ENCODE measurements around the gene TUBA8.

TUBA8 gene

DNA sequence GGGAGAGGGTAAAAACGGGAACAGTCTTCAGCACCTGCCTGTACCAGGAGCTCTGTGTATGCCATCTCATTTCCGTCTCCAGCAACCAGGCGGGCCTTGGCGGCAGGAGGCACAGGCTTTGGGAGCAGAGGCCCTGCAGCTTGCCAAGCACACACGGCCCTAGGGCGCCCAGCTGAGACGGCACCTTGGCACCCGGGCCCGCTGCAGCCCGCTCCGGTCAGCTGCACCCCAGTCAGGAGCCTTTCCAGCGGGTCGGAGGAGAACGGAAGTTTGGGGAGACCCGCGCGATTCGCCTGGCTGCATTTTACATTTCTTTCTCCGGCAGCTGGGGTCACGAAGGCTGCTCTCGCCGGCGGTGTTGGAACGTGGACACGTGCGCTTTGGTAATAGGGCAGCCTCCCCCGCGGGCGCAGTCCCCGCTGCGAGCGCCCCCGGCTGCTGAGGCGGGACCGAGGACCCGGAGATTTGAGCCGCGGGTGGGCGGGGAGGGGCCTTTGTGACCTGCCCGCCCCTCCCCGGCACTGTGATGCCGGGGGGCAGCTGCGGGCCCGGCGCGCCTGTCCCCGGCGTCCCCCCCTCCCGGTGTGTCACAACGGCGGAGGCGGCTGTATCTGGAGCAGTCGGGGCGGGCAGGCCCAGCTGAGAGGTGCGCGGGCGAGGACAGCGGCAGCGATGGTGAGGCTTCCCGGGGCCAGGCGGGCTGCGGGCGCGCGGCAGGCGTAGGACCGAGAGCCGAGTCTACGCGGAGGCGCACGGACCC lies at the start of gene TUBA8:
TSS of gene TUBA8 (plus strand) at position 616 of the 760 bp plus-strand sequence. CDS start at position 673, 57 bp downstream.
- TF ChIP-seq TCF12 (IDR thresholded peaks at IDR 0.05; ENCODE audit: low read depth), result peak; percentile 77; the same call in 1 of the 2 replicates
- peak; percentile 40; the same call in 1 of the 2 replicates for TF ChIP-seq EGR1 (IDR thresholded peaks at IDR 0.05)
- TF ChIP-seq TEAD4 (IDR thresholded peaks at IDR 0.05), result peak; percentile 43
- no peak for TF ChIP-seq RAD21 (IDR thresholded peaks at IDR 0.05; ENCODE audit: low read depth)
- TF ChIP-seq FOXM1 (IDR thresholded peaks at IDR 0.05; ENCODE audit: borderline replicate concordance, low read depth), result no peak
- TF ChIP-seq, protein P1, sequence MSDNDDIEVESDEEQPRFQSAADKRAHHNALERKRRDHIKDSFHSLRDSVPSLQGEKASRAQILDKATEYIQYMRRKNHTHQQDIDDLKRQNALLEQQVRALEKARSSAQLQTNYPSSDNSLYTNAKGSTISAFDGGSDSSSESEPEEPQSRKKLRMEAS (IDR thresholded peaks at IDR 0.05), result peak; percentile 92
- TF ChIP-seq, protein P2, sequence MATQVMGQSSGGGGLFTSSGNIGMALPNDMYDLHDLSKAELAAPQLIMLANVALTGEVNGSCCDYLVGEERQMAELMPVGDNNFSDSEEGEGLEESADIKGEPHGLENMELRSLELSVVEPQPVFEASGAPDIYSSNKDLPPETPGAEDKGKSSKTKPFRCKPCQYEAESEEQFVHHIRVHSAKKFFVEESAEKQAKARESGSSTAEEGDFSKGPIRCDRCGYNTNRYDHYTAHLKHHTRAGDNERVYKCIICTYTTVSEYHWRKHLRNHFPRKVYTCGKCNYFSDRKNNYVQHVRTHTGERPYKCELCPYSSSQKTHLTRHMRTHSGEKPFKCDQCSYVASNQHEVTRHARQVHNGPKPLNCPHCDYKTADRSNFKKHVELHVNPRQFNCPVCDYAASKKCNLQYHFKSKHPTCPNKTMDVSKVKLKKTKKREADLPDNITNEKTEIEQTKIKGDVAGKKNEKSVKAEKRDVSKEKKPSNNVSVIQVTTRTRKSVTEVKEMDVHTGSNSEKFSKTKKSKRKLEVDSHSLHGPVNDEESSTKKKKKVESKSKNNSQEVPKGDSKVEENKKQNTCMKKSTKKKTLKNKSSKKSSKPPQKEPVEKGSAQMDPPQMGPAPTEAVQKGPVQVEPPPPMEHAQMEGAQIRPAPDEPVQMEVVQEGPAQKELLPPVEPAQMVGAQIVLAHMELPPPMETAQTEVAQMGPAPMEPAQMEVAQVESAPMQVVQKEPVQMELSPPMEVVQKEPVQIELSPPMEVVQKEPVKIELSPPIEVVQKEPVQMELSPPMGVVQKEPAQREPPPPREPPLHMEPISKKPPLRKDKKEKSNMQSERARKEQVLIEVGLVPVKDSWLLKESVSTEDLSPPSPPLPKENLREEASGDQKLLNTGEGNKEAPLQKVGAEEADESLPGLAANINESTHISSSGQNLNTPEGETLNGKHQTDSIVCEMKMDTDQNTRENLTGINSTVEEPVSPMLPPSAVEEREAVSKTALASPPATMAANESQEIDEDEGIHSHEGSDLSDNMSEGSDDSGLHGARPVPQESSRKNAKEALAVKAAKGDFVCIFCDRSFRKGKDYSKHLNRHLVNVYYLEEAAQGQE (IDR thresholded peaks at IDR 0.05; ENCODE audit: low read depth), result no peak
- TF ChIP-seq NFIC (IDR thresholded peaks at IDR 0.05), result peak; percentile 57; the same call in 1 of the 2 replicates
- TF ChIP-seq CEBPB (IDR thresholded peaks at IDR 0.05), result no peak
- no peak for TF ChIP-seq YY1 (IDR thresholded peaks at IDR 0.05; ENCODE audit: low read depth)
- TF ChIP-seq, protein P3, sequence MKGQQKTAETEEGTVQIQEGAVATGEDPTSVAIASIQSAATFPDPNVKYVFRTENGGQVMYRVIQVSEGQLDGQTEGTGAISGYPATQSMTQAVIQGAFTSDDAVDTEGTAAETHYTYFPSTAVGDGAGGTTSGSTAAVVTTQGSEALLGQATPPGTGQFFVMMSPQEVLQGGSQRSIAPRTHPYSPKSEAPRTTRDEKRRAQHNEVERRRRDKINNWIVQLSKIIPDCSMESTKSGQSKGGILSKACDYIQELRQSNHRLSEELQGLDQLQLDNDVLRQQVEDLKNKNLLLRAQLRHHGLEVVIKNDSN (IDR thresholded peaks at IDR 0.05), result peak; percentile 65; the same call in 1 of the 2 replicates
- TF ChIP-seq EP300 (IDR thresholded peaks at IDR 0.05; ENCODE audit: borderline replicate concordance), result peak; percentile 50
- peak; percentile 39; the same call in 1 of the 2 replicates for TF ChIP-seq TAF1 (IDR thresholded peaks at IDR 0.05; ENCODE audit: low read depth)
- TF ChIP-seq ZBTB7A (IDR thresholded peaks at IDR 0.05; ENCODE audit: low read depth), result 0 out of 2 replicates have a peak, but pooled peaks have one; percentile 69
- no peak for TF ChIP-seq CREB1 (IDR thresholded peaks at IDR 0.05; ENCODE audit: low read depth)

DNA sequence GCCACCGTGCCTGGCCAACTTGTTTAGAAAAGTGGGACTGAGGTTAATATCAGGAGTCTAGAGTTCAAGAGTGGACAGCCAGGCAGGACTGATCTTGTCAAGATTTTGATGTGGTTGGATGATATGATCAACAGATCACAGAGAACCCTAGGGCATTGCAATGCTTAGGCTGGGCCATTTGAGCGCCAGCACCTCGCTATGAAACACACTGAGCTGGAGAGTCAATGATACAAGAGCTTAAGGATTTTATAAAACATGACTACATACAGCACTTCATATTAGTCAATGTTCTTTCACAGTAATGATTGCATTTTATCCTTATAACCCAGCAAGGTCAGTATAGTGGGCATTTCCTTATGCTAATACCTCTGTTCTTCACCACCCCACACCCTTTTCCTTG lies 48.2 kb upstream of the TUBA8 start:
- TF ChIP-seq FOXM1 (IDR thresholded peaks at IDR 0.05; ENCODE audit: borderline replicate concordance, low read depth) (no peak), CEBPB (IDR thresholded peaks at IDR 0.05) (no peak), RAD21 (IDR thresholded peaks at IDR 0.05; ENCODE audit: low read depth) (no peak), TEAD4 (IDR thresholded peaks at IDR 0.05) (no peak), ZBTB7A (IDR thresholded peaks at IDR 0.05; ENCODE audit: low read depth) (no peak), YY1 (IDR thresholded peaks at IDR 0.05; ENCODE audit: low read depth) (no peak), TAF1 (IDR thresholded peaks at IDR 0.05; ENCODE audit: low read depth) (no peak), TCF12 (IDR thresholded peaks at IDR 0.05; ENCODE audit: low read depth) (no peak), EGR1 (IDR thresholded peaks at IDR 0.05) (no peak), EP300 (IDR thresholded peaks at IDR 0.05; ENCODE audit: borderline replicate concordance) (no peak), NFIC (IDR thresholded peaks at IDR 0.05) (no peak), CREB1 (IDR thresholded peaks at IDR 0.05; ENCODE audit: low read depth) (no peak)
- TF ChIP-seq, protein P3 (IDR thresholded peaks at IDR 0.05), result no peak
- TF ChIP-seq, protein P1 (IDR thresholded peaks at IDR 0.05), result no peak
- TF ChIP-seq, protein P2 (IDR thresholded peaks at IDR 0.05; ENCODE audit: low read depth), result no peak

DNA sequence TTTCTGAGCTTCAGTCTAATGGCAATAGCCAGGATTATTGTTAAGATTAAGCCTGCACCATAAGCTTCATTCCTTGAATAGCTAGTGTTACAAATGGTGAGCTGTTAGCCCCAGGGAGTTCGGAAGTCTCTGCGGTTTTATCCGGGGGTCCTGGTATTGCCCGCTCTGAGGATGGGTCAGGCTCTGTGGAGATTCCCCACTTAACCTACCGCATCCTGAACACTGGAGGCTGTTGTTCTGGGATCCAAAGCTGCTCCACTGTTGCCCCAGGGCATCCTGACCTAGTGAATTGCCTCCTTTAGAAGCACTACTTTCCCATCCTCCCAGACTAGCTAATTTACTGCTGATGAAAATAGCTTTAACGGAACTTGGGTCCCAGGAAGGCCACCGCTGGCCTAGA lies 47.3 kb upstream of the TUBA8 start:
- no peak for TF ChIP-seq YY1 (IDR thresholded peaks at IDR 0.05; ENCODE audit: low read depth)
- no peak for TF ChIP-seq EP300 (IDR thresholded peaks at IDR 0.05; ENCODE audit: borderline replicate concordance)
- TF ChIP-seq TEAD4 (IDR thresholded peaks at IDR 0.05), result no peak
- TF ChIP-seq FOXM1 (IDR thresholded peaks at IDR 0.05; ENCODE audit: borderline replicate concordance, low read depth), result no peak
- TF ChIP-seq, protein P3 (IDR thresholded peaks at IDR 0.05), result no peak
- TF ChIP-seq EGR1 (IDR thresholded peaks at IDR 0.05), result no peak
- TF ChIP-seq, protein P1 (IDR thresholded peaks at IDR 0.05), result no peak
- no peak for TF ChIP-seq TCF12 (IDR thresholded peaks at IDR 0.05; ENCODE audit: low read depth)
- TF ChIP-seq ZBTB7A (IDR thresholded peaks at IDR 0.05; ENCODE audit: low read depth), result no peak
- no peak for TF ChIP-seq CEBPB (IDR thresholded peaks at IDR 0.05)

DNA sequence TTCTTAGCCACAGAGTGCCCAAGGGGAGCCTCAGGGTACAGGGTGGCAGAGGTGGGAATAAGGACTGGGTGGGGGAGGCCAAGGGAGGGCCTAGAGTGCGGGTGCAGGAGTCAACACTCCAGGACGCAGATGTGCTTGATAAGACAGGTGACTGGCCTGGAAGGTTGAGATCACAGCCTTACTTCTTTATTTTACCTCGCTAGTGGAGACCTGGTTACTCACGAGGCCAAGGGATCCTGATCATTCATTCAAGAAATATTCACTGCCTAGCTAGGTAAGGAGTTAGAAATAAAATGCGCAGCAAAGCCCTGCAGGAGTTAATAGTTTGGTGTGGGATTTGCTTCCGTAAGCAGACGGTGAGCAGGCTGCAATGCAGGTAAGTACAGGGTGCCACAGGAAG lies 46.0 kb upstream of the TUBA8 start:
- TF ChIP-seq RAD21 (IDR thresholded peaks at IDR 0.05; ENCODE audit: low read depth), result no peak
- no peak for TF ChIP-seq ZBTB7A (IDR thresholded peaks at IDR 0.05; ENCODE audit: low read depth)
- no peak for TF ChIP-seq TCF12 (IDR thresholded peaks at IDR 0.05; ENCODE audit: low read depth)
- TF ChIP-seq, protein P1 (IDR thresholded peaks at IDR 0.05), result no peak
- TF ChIP-seq TAF1 (IDR thresholded peaks at IDR 0.05; ENCODE audit: low read depth), result no peak
- TF ChIP-seq FOXM1 (IDR thresholded peaks at IDR 0.05; ENCODE audit: borderline replicate concordance, low read depth), result no peak
- TF ChIP-seq, protein P3 (IDR thresholded peaks at IDR 0.05), result no peak
- TF ChIP-seq YY1 (IDR thresholded peaks at IDR 0.05; ENCODE audit: low read depth), result no peak
- TF ChIP-seq NFIC (IDR thresholded peaks at IDR 0.05), result no peak
- no peak for TF ChIP-seq EP300 (IDR thresholded peaks at IDR 0.05; ENCODE audit: borderline replicate concordance)
- TF ChIP-seq, protein P2 (IDR thresholded peaks at IDR 0.05; ENCODE audit: low read depth), result no peak
- no peak for TF ChIP-seq CREB1 (IDR thresholded peaks at IDR 0.05; ENCODE audit: low read depth)
- no peak for TF ChIP-seq EGR1 (IDR thresholded peaks at IDR 0.05)
- no peak for TF ChIP-seq TEAD4 (IDR thresholded peaks at IDR 0.05)
- TF ChIP-seq CEBPB (IDR thresholded peaks at IDR 0.05), result no peak
